Hematopoietic multipotent progenitor cell treated with erythropoietin and hydrocortisone succinate and interleukin-3 and kit ligand, for 6 days (in vitro differentiated cells): Measurements from ENCODE around the gene RARB.

ENCODE experiments used
- DNase-seq: peaks from one replicate; pipeline ENCODE4 v3.0.0-alpha.2; 2015

The RARB gene

GRCh38 chr3:25510797-25511196 lies 82.7 kb downstream of the RARB start:
- no peak for DNase-seq

GRCh38 chr3:25511972-25512721 lies 84.1 kb downstream of the RARB start:
- DNase-seq = no peak

- no peak for DNase-seq
Measured at GRCh38 chr3:25513642-25514266, 85.7 kb downstream of the RARB start.

- no peak for DNase-seq
Measured at GRCh38 chr3:25515171-25515570, 87.1 kb downstream of the RARB start.

GRCh38 chr3:25520926-25521559 lies 93.0 kb downstream of the RARB start:
- no peak for DNase-seq

GRCh38 chr3:25527336-25527735 lies 99.3 kb downstream of the RARB start:
- no peak for DNase-seq

GRCh38 chr3:25527801-25528200 lies 99.7 kb downstream of the RARB start:
- DNase-seq = no peak

- no peak for DNase-seq
Measured at GRCh38 chr3:25531971-25532370, 103.9 kb downstream of the RARB start.

- DNase-seq = peak; percentile 51
Measured at GRCh38 chr3:25532431-25533162, 104.5 kb downstream of the RARB start.

- DNase-seq = no peak
Measured at GRCh38 chr3:25533399-25533798, 105.3 kb downstream of the RARB start.

- no peak for DNase-seq
Measured at GRCh38 chr3:25534007-25534406, 105.9 kb downstream of the RARB start.

- peak; percentile 5 for DNase-seq
Measured at GRCh38 chr3:25536521-25537391, 108.7 kb downstream of the RARB start.

- DNase-seq = no peak
Measured at GRCh38 chr3:25537516-25537915, 109.5 kb downstream of the RARB start.

GRCh38 chr3:25540273-25540672 lies 112.2 kb downstream of the RARB start:
- DNase-seq = no peak

- no peak for DNase-seq
Measured at GRCh38 chr3:25542492-25543039, 114.5 kb downstream of the RARB start.

GRCh38 chr3:25547103-25547502 lies 119.0 kb downstream of the RARB start:
- no peak for DNase-seq

- DNase-seq = no peak
Measured at GRCh38 chr3:25547943-25548674, 120.0 kb downstream of the RARB start.

GRCh38 chr3:25548836-25549235 lies 120.8 kb downstream of the RARB start:
- no peak for DNase-seq

- DNase-seq = no peak
Measured at GRCh38 chr3:25552251-25552650, 124.2 kb downstream of the RARB start.

GRCh38 chr3:25554376-25554775 lies 126.3 kb downstream of the RARB start:
- no peak for DNase-seq

- DNase-seq = no peak
Measured at GRCh38 chr3:25555695-25556437, 127.8 kb downstream of the RARB start.
